Neuron (in vitro differentiated cells): ENCODE data around the gene PPA2.

Source experiments
- H2AFZ ChIP-seq: one replicate; pipeline ENCODE4 v1.6.1; 2013; ENCODE audit warnings: low read depth, mild to moderate bottlenecking, inconsistent platforms, low read length, moderate library complexity
- H3K27me3 ChIP-seq: one replicate; pipeline ENCODE4 v1.6.1; 2013; ENCODE audit warnings: low read length; ENCODE audit not compliant: insufficient read depth
- H3K36me3 ChIP-seq: one replicate; pipeline ENCODE4 v1.6.1; 2013; ENCODE audit warnings: low read length; ENCODE audit not compliant: insufficient read depth
- H3K4me1 ChIP-seq: one replicate; pipeline ENCODE4 v1.6.1; 2013; ENCODE audit warnings: low read length; ENCODE audit not compliant: insufficient read depth
- H3K4me3 ChIP-seq: 2 replicates; pipeline ENCODE4 v1.5.1; 2013; ENCODE audit warnings: mild to moderate bottlenecking, low read length, moderate library complexity
- H3K9me3 ChIP-seq: one replicate; pipeline ENCODE4 v1.6.1; 2013; ENCODE audit warnings: low read length

The PPA2 gene

DNA sequence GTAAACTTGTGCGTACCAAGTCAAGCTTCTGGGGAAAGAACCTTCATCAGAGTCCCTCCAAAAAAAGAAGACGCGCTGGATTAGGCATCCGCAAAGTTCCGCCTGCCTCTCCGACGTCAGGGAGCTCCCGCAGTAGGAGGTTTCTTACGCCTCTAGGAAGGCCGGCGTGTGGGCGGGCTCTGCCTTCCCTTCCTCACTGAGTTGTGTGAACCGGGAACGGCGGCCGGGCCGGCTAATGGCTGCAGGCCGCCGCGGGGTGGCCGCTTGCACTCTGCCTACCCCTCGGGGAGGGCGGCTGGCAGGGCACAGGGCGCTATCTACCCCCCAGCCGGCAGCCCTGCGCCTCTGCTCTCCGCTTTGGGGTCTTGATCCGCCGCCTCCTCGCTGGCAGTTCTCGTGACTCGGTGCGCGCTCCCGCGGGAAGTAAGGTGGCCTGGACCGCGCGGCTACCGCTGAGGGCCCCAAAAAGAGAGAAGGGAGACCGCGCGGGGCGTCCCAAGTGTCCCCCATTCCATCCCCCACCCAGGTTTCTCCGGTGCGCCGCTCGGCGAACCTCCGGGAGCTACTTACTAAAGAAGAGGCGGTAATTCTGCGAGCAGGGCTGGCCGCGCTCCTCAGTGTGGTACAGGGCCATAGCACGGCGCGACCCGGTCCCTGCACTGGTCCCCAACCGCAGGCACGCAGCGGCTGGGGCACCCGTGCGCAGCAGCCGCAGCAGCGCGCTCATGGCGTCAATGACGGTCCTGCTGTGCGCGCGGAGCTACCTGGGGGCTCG is at the start of gene PPA2:
PPA2 (minus strand) TSS at position 739 of the 775 bp plus-strand sequence; CDS start at position 727, 12 bp downstream.
- H3K36me3 ChIP-seq, result peaks cover 2% of the 10 kb centered on the region
- peak within 1 kb of the TSS; percentile 67 for H2AFZ ChIP-seq
- H3K27me3 ChIP-seq, result no peaks in the 10 kb centered on the region
- no peaks in the 10 kb centered on the region for H3K9me3 ChIP-seq
- peaks cover 10% of the 10 kb centered on the region for H3K4me1 ChIP-seq
- H3K4me3 ChIP-seq, result peak within 1 kb of the TSS; percentile 67

DNA sequence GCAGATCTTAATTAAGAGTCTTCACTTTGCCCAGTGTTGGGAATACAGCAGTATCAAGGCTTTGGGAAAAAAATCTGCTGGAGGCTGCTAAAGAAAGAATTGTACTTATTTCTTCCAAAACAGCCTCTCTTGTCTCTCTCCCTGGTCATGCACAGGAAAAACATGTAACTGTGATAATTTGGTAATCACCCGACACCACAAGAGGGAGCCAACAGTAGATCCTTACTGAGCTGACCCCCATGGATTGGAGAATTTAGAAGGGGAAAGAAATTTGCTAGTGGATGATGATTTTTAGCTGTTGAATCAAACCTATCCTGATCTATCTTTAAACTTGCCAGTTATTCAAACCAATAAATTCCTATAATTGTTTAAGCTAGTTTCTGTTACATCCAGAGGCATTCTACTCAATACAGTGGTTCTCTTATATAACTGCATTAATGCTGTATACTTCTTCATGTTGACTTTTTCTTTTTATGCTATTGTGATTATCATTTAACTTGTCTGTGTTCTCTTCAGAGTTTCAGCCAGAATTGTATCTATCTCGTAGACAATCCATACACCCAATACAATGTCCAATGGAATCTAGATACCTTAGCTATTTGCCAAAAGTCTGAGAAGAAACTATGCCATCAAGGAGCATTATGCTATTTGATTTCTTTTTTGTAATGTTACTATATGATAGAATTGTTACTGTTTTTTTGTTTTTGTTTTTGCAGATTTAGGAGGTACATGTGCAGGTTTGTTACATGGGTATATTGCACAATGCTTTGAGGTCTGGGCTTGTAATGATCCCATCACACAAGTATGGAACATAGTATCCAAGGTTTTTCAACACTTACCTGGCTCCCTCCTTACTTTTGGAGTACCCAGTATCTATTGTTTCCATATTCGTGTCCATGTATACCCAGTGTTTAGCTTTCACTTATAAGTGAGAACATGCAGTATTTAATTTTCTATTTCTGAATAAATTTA is 47.2 kb upstream of the PPA2 start:
- H3K4me1 ChIP-seq, result no peaks in the 10 kb centered on the region
- no peak overlapping the region for H2AFZ ChIP-seq
- H3K4me3 ChIP-seq, result no peak overlapping the region

DNA sequence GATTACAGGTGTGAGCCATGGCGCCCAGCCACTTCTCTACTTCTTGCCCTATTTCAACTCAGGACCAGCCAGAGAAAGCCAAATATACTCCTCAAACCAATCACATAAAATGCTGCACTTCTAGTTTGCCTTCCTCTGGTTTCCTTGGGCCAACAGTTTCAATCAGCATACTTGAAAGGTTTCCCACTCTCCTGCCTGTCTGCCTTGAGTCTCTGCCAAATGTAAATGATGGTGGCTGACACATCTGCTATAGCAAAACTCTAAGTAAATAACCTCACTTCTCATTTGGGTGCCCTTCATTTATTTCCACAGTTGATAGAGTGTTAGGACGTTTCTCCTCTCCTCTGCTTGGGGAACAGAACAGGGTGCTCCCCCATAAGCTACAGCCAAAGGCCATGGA is 36.4 kb upstream of the PPA2 start:
- Histone ChIP-seq H3K27me3 (peaks cover 7% of the 10 kb centered on the region), H3K4me1 (no peaks in the 10 kb centered on the region), H3K9me3 (no peaks in the 10 kb centered on the region), H3K36me3 (no peaks in the 10 kb centered on the region), H2AFZ (no peak overlapping the region), H3K4me3 (no peak overlapping the region)

More for the DNA sequence above, 47.2 kb upstream of the PPA2 start:
- no peaks in the 10 kb centered on the region for H3K36me3 ChIP-seq
- no peaks in the 10 kb centered on the region for H3K9me3 ChIP-seq
- no peaks in the 10 kb centered on the region for H3K27me3 ChIP-seq

DNA sequence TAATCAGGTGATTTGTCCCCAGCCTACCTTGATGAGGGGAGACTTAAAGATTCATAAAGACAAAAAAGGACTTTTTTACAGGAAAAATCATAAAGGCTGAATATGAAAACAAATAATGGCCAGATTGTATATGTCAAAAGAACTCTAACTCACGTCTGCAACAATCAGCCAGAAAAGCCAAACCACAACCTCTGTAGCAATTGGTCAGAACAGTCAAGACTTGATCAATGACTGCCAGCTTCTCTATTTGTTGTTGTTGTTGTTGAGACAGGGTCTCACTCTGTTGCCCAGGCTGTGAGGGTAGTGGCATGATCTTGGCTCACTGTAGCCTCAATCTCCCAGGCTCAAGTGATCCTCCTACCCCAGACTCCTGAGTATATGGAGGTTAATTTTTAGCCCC is 35.9 kb upstream of the PPA2 start:
- H3K36me3 ChIP-seq, result no peaks in the 10 kb centered on the region
- H3K9me3 ChIP-seq, result no peaks in the 10 kb centered on the region
- H3K27me3 ChIP-seq, result peaks cover 7% of the 10 kb centered on the region
- H2AFZ ChIP-seq, result no peak overlapping the region
- H3K4me1 ChIP-seq, result no peaks in the 10 kb centered on the region
- H3K4me3 ChIP-seq, result no peak overlapping the region

DNA sequence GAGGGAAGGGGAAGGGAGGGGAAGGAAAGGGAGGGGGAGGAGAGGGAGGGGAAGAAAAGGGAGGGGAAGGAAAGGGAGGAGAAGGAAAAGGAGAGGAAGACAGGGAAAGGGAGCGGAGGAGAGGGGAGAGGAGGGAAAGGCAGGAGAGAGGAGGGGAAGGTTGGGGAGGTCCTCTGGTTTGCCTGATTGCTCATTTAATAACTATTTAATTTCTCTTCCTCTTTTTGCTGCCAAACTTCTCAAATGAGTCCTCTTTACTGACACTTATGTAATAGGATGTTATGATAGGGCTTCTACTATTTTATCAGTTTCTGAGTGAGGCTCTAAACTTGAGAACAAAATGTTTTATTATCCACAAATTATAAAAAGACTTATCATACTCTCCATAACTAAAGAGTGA is 35.4 kb upstream of the PPA2 start:
- Histone ChIP-seq H3K4me3 (no peak overlapping the region), H2AFZ (no peak overlapping the region), H3K27me3 (peaks cover 7% of the 10 kb centered on the region), H3K4me1 (no peaks in the 10 kb centered on the region), H3K9me3 (no peaks in the 10 kb centered on the region), H3K36me3 (no peaks in the 10 kb centered on the region)

DNA sequence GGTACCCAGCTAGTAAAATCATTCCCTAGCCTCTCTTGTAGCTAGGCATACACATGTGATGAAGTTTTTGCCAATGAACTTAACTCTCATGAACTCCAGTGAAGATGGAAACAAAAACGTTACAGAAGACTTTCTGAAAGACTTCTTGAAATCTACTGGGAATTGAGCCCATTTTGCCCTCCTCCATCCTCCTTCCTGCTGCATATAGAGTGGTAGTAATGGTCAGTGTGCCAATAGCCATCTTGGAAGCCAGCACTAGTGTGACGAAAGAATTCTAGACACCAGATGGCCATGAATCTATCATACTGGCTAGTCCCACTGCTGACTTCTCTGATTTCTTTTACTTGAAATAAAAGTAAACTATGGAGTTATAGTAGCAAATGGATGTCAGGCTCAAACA is 30.9 kb upstream of the PPA2 start:
- Histone ChIP-seq H3K27me3 (peaks cover 7% of the 10 kb centered on the region), H3K9me3 (no peaks in the 10 kb centered on the region), H3K4me3 (no peak overlapping the region), H3K36me3 (no peaks in the 10 kb centered on the region), H3K4me1 (no peaks in the 10 kb centered on the region), H2AFZ (no peak overlapping the region)

DNA sequence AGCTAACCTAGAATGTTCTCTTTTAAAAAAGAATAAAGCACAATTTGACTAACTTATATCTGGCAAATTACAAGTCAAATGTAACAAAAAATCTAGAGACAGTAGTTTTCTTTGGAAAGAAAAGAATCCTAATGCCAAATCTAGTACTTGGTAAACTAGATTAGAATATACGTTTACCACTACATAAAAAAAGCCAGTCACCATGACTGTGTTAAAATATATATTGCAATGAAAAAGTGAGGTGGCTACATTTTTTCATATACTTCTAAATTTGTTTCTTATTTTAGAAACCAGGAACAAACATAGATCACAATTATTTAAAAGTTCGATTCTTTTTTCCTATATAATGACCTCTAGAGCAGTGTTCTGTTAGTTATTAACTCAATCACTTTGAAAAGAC is 29.6 kb upstream of the PPA2 start:
- Histone ChIP-seq H3K9me3 (no peaks in the 10 kb centered on the region), H2AFZ (no peak overlapping the region), H3K36me3 (no peaks in the 10 kb centered on the region), H3K4me1 (no peaks in the 10 kb centered on the region), H3K4me3 (no peak overlapping the region), H3K27me3 (peaks cover 7% of the 10 kb centered on the region)

GRCh38 chr4:105496899-105497298 is 23.0 kb upstream of the PPA2 start:
- no peak overlapping the region for H3K4me3 ChIP-seq
- H3K36me3 ChIP-seq, result no peaks in the 10 kb centered on the region
- H3K9me3 ChIP-seq, result no peaks in the 10 kb centered on the region
- no peak overlapping the region for H2AFZ ChIP-seq
- no peaks in the 10 kb centered on the region for H3K4me1 ChIP-seq
- H3K27me3 ChIP-seq, result no peaks in the 10 kb centered on the region

DNA sequence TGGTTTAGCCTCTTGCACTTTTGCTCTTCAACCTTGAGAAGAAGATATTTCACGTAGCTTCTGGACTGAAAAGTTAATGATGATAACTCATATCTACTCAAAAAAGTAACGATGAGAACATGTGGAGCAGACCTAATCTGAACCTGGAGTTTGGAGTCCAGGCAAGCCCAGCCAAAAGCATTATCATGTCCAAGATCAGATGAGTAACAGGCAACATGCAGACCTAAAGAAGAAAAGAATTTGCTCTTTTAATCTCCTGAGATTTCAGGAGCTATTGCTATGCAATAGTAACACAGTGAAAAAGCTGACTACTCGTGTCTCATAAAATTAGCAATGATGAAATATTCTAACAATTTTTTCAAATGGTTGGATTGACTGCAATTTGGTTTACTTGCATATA is 21.8 kb upstream of the PPA2 start:
- no peaks in the 10 kb centered on the region for H3K4me1 ChIP-seq
- H3K4me3 ChIP-seq, result no peak overlapping the region
- H3K27me3 ChIP-seq, result no peaks in the 10 kb centered on the region
- H3K36me3 ChIP-seq, result no peaks in the 10 kb centered on the region
- no peak overlapping the region for H2AFZ ChIP-seq
- H3K9me3 ChIP-seq, result no peaks in the 10 kb centered on the region

- Histone ChIP-seq H3K36me3 (no peaks in the 10 kb centered on the region), H2AFZ (no peak overlapping the region), H3K4me3 (no peak overlapping the region), H3K9me3 (no peaks in the 10 kb centered on the region), H3K27me3 (no peaks in the 10 kb centered on the region), H3K4me1 (no peaks in the 10 kb centered on the region)
These were observed 16.7 kb upstream of the PPA2 start for GRCh38 chr4:105490523-105490922.

- H3K27me3 ChIP-seq, result peaks cover 2% of the 10 kb centered on the region
- no peaks in the 10 kb centered on the region for H3K36me3 ChIP-seq
- H2AFZ ChIP-seq, result no peak overlapping the region
- H3K4me1 ChIP-seq, result no peaks in the 10 kb centered on the region
- no peak overlapping the region for H3K4me3 ChIP-seq
- H3K9me3 ChIP-seq, result no peaks in the 10 kb centered on the region
These were observed 10.0 kb upstream of the PPA2 start for GRCh38 chr4:105483840-105484239.

- H3K36me3 ChIP-seq, result peaks cover 2% of the 10 kb centered on the region
- no peaks in the 10 kb centered on the region for H3K9me3 ChIP-seq
- H3K4me3 ChIP-seq, result peak overlapping the region; percentile 67
- H3K27me3 ChIP-seq, result no peaks in the 10 kb centered on the region
- H2AFZ ChIP-seq, result no peak overlapping the region
- H3K4me1 ChIP-seq, result peaks cover 10% of the 10 kb centered on the region
These were observed 247 bp upstream of the PPA2 start for GRCh38 chr4:105474099-105474518.

GRCh38 chr4:105472871-105473323 is 965 bp downstream of the PPA2 start:
- Histone ChIP-seq H3K27me3 (no peaks in the 10 kb centered on the region), H3K9me3 (no peaks in the 10 kb centered on the region)

More at GRCh38 chr4:105472871-105473323, 965 bp downstream of the PPA2 start:
- Histone ChIP-seq H3K4me1 (peaks cover 10% of the 10 kb centered on the region), H2AFZ (peak overlapping the region; percentile 67), H3K4me3 (peak overlapping the region; percentile 67), H3K36me3 (peaks cover 2% of the 10 kb centered on the region)
